Endothelial cell of umbilical vein (primary cell): ENCODE measurements around the gene CACNA1E.

Experiments used
- EZH2 ChIP-seq: IDR thresholded peaks from 2 replicates; pipeline ENCODE4 v1.6.1; 2012; ENCODE audit warnings: borderline replicate concordance, low read depth, mild to moderate bottlenecking, moderate library complexity, low read length, inconsistent platforms; ENCODE audit not compliant: severe bottlenecking
- POLR2A ChIP-seq: IDR thresholded peaks from 2 replicates; pipeline ENCODE4 v1.6.1; 2012; ENCODE audit warnings: low read depth, mild to moderate bottlenecking, control low read depth, low read length
- POLR2AphosphoS5 ChIP-seq: IDR thresholded peaks from 2 replicates; pipeline ENCODE4 v1.6.1; 2012; ENCODE audit warnings: low read depth, mild to moderate bottlenecking, control low read depth, low read length, moderate library complexity; ENCODE audit not compliant: insufficient read depth
- TF ChIP-seq, protein P1 (sequence below), 2 donors: IDR thresholded peaks; 1 replicate in 1 of 2; 2 replicates in 1 of 2; pipeline ENCODE4 v1.5.1; 2011; ENCODE audit warnings: low read length in 2 of 2, mild to moderate bottlenecking in 2 of 2, moderate library complexity in 2 of 2, control low read depth in 1 of 2, inconsistent platforms in 1 of 2, low read depth in 1 of 2; ENCODE audit not compliant: insufficient read depth in 1 of 2; ENCODE audit errors: extremely low read depth in 1 of 2
- TF ChIP-seq, protein P2 (sequence below): IDR thresholded peaks from 2 replicates; pipeline ENCODE4 v1.6.1; 2011; ENCODE audit not compliant: insufficient read depth, insufficient read length

DNA sequence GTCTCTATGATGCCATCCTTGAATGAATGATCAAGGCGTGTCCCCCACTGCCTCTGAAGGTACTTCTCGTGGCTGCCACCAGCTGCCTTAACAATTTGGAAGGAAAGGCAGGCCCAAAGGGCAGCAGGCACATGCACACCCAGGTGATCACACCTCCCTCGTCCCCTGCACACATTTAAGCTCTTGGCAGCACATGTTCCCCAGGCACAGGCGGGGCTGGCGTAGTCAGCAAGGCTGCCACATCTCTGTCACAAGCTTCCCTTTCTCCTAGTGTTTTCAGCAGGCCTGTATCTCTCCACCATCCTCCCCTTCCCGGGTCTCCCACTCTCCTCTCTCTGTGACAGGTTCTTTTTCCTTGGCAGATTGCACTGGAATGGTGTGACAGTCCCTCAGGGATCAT, 111.9 kb downstream of the CACNA1E start:
- TF ChIP-seq, protein P1, sequence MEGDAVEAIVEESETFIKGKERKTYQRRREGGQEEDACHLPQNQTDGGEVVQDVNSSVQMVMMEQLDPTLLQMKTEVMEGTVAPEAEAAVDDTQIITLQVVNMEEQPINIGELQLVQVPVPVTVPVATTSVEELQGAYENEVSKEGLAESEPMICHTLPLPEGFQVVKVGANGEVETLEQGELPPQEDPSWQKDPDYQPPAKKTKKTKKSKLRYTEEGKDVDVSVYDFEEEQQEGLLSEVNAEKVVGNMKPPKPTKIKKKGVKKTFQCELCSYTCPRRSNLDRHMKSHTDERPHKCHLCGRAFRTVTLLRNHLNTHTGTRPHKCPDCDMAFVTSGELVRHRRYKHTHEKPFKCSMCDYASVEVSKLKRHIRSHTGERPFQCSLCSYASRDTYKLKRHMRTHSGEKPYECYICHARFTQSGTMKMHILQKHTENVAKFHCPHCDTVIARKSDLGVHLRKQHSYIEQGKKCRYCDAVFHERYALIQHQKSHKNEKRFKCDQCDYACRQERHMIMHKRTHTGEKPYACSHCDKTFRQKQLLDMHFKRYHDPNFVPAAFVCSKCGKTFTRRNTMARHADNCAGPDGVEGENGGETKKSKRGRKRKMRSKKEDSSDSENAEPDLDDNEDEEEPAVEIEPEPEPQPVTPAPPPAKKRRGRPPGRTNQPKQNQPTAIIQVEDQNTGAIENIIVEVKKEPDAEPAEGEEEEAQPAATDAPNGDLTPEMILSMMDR (IDR thresholded peaks at IDR 0.05; ENCODE audit: extremely low read depth in 1 of 2, insufficient read depth in 1 of 2, low read depth in 1 of 2, low read length in 2 of 2), result no peak
- TF ChIP-seq POLR2AphosphoS5 (no peak), EZH2 (no peak), POLR2A (no peak)
- TF ChIP-seq, protein P2, sequence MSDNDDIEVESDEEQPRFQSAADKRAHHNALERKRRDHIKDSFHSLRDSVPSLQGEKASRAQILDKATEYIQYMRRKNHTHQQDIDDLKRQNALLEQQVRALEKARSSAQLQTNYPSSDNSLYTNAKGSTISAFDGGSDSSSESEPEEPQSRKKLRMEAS, result no peak
